GM10266 (cell line): ENCODE data around the gene KCNG1.
"Not testable (repeated sequence)": the region's sequence is repeated elsewhere in the genome, so short reads cannot be mapped to it uniquely, and the experiment has no call there.

ENCODE experiments used
- DNase-seq: peaks from one replicate; pipeline ENCODE4 v3.0.0; 2012; ENCODE audit errors: extremely low spot score
- CTCF ChIP-seq: IDR thresholded peaks from 2 replicates; pipeline ENCODE4 v1.5.1; 2012; ENCODE audit warnings: mild to moderate bottlenecking, low read depth; ENCODE audit not compliant: control insufficient read depth, insufficient read depth; ENCODE audit errors: missing control alignments

KCNG1 gene

GRCh38 chr20:51046021-51046985, 23.4 kb upstream of the KCNG1 start:
- no peak for TF ChIP-seq CTCF
- DNase-seq: no peak

DNA sequence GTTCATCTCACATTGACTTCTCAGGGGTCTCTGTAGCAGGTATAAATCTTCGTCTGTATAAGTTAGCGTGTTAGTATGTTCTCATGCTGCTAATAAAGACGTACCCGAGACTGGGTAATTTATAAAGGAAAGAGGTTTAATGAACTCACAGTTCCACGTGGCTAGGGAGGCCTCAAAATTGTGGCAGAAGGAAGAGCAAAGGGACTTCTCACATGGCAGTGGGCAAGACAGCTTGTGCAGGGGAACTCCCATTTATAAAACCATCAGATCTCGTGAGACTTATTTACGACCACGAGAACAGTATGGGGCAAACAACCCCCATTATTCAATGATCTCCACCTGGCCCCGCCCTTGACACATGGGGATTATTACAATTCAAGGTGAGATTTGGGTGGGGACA, 22.6 kb upstream of the KCNG1 start:
- DNase-seq: not testable (repeated sequence)

DNA sequence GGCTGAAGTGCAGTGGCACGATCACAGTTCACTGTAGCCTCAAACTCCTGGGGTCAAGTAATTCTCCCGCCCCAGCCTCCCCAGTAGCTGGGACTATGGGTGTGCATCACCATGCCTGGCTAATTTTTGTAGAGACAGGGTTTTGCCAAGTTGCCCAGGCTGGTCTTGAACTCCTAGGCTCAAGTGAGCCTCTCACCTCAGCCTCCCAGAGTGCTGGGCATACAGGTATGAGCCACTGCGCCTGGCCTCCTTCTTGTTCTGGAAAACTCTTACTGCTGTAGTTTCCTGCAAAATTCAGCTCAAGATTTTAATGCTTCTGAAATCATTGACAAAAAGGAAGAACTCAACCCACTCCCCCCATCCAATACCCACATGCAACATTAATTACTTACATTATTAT, 21.9 kb upstream of the KCNG1 start:
- no peak for TF ChIP-seq CTCF
- DNase-seq: no peak

- DNase-seq: no peak
Measured at GRCh38 chr20:51043811-51044210, 20.9 kb upstream of the KCNG1 start.

DNA sequence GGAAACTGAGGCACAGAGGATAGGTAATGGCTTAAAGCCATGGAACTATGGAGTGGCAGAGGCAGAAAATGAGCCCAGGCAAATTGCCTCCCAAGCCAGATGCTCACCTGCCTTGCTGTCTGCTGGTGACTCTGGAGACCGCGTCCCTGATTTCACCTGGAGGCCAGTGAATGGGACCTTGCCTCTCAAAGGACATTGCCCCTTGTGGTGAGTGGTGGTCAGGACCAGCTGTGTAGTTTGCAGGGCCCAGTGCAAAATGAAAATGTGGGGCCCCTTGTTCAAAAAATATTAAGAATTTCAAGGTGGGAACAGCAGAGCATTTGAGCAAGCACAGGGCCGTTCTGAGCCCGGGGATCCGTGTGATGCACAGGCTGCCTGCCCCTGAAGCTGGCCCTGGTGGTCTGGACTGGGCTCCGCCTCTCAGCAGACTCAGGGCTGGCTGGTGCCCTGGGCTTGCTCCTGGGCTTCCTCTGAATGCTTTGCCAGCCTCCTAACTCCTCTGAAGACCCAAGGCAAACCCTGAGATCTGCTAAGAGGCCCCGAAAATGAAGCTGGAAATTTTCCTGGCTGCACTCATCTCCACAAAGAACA, 19.8 kb upstream of the KCNG1 start:
- no peak for TF ChIP-seq CTCF
- no peak for DNase-seq

More at GRCh38 chr20:51043811-51044210, 20.9 kb upstream of the KCNG1 start:
- no peak for TF ChIP-seq CTCF

DNA sequence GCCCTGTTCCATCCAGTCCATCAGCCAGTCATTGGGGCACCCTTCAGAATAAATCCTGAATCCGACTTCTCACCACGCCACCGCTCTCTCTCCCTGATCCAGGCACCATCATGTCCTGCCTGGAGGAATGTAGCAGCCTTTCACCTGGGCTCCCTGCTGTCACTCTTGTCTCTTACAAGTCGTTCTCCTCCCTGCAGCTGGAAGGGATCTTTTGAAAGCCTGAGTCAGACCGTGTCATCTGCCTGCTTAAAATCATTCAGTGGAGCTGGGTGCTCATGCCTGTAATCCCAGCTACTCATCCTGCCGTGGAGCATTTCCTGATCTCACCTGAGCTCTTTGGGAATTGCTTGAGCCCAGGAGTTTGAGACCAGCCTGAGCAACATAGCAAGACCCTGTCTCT, 19.2 kb upstream of the KCNG1 start:
- TF ChIP-seq CTCF: no peak
- DNase-seq: no peak

DNA sequence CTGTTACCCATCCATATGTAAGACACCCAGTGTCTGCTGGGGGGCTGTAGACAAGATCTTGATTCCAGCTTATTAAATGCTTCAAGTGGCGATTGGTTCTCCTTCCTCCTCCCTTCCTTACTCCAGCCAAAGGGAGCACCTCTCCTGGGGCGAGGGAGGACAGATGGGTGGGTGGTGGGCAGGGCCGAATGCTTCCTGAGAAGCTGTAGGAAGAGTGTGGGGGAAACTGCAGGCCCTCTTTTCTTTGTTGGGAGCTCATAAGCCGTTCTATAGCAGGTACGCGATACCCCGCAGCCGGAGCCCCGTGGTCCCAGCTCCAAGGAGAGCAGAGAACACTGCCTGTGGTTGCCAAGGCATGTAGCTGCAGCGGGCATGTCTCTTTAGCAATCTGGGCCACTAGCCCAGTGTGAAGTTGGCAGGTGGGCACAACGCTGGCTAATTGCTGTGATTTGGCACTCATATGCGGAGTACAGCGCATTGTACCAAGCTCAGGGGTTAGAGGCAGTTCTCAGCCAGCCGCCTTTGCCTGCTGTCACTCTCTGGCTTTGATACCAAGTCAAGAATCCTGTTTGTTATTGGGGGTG, 14.7 kb upstream of the KCNG1 start:
- DNase-seq: no peak
- no peak for TF ChIP-seq CTCF
